GM10266 (cell line): Measurements from ENCODE around the gene UTP14A.

Source experiments
- DNase-seq: peaks from one replicate; pipeline ENCODE4 v3.0.0; 2012; ENCODE audit errors: extremely low spot score
- CTCF ChIP-seq: IDR thresholded peaks from 2 replicates; pipeline ENCODE4 v1.5.1; 2012; ENCODE audit warnings: mild to moderate bottlenecking, low read depth; ENCODE audit not compliant: control insufficient read depth, insufficient read depth; ENCODE audit errors: missing control alignments

The UTP14A gene

GRCh38 chrX:129908636-129909035 is 2.7 kb downstream of the UTP14A start:
- TF ChIP-seq CTCF: no peak
- no peak for DNase-seq

GRCh38 chrX:129925305-129926092 is 19.5 kb downstream of the UTP14A start:
- peak; percentile 64 for TF ChIP-seq CTCF
- peak; percentile 35 for DNase-seq

- no peak for TF ChIP-seq CTCF
- peak; percentile 23 for DNase-seq
Measured at GRCh38 chrX:129930941-129931410, 25.0 kb downstream of the UTP14A start.

GRCh38 chrX:129931411-129932015 is 25.5 kb downstream of the UTP14A start:
- DNase-seq: peak; percentile 88
- TF ChIP-seq CTCF: no peak

GRCh38 chrX:129932016-129932820 is 26.3 kb downstream of the UTP14A start:
- peak; percentile 91 for DNase-seq
- TF ChIP-seq CTCF: no peak

GRCh38 chrX:129932821-129933321 is 26.9 kb downstream of the UTP14A start:
- DNase-seq: no peak
- no peak for TF ChIP-seq CTCF
